Measurements from ENCODE around the gene SDC4. TPM values are rescaled to one million over a fixed set of nuclear protein-coding genes. Genes with fewer than 3 reads are reported as not detected.

Gene SDC4
- total and polyA plus RNA-seq, 9 of the 15 experiments (the other 6 are each of a cell fraction or from before 2014, with no cell fraction given), result 2.1 to 10.7 (median 6.3) TPM

DNA sequence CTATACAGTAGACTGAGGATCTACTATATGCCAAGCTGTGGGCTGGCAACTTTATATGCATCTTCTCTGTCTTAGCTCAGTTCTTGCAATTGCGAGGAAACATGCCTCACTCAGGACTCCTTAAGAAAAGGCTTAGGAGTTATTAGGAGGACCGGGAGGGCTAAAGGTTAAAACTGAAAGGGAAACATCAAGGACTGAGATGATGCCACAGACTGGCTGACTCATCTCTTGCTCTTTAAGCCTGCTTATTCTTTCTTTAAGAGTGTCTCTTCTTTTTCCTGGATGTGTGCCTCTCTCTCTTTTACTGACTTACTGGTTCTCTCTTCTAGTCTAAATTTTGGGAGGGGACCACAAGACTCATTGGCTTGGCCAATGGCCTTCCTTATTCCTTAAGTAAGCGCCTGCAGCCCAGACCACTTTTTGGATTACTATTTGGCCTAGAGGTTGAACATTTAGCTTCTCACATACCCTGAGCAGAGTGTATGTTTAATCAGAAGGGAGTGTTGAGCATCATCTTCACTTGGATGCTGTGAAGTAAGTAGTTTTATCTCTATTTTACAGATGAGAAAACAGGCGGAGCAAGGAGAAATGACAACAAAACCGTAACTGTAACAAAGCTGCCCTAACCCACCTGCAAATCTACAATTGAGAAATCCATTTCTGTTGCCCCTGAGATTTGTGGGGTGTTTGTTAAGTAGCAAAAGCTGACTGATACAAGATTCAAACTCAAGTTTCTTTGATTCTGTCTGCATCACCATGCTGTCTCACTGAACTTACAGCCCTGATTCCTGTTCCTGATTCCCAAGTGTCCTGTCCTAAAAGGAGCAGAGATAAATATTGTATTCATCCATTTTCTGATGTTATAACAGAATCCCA is 7.2 kb upstream of the SDC4 start:
- Histone ChIP-seq H3K9me1 (ENCODE audit: control insufficient read depth, insufficient read depth, low read length) (no peaks in the 10 kb centered on the region), H3K9ac (ENCODE audit: insufficient read depth in 1 of 2, low read depth in 2 of 2, low read length in 2 of 2) (no peak overlapping the region), H3K4me3 (no peak overlapping the region), H3K27me3 (ENCODE audit: control insufficient read depth in 2 of 2, insufficient read depth in 2 of 2, low read length in 2 of 2) (no peaks in the 10 kb centered on the region), H4K20me1 (replicated peaks; ENCODE audit: control insufficient read depth, insufficient read depth, low read length) (no peaks in the 10 kb centered on the region), H3K79me2 (ENCODE audit: control insufficient read depth, insufficient read depth, low read length) (no peaks in the 10 kb centered on the region), H3K4me2 (ENCODE audit: insufficient read depth, low read length) (no peak overlapping the region), H3K27ac (ENCODE audit: extremely low read depth, low read depth, low read length) (no peak overlapping the region), H3K9me3 (replicated peaks; ENCODE audit: control insufficient read depth, insufficient read depth, low read depth, low read length) (no peaks in the 10 kb centered on the region), H2AFZ (ENCODE audit: low read depth, low read length) (peak overlapping the region; percentile 20; the same call in 1 of the 2 replicates), H3K4me1 (replicated peaks in 1 of 2; ENCODE audit: control insufficient read depth in 2 of 2, insufficient read depth in 2 of 2, low read length in 2 of 2) (peaks cover 0 to 20% of the 10 kb centered on the region in 2 experiments; a peak in 4 of 5 replicates), H3K36me3 (ENCODE audit: control insufficient read depth, insufficient read depth, low read length) (no peaks in the 10 kb centered on the region)
- no TSS peak for BruUV-seq (replicated peaks)
- TF ChIP-seq JUN (IDR thresholded peaks at IDR 0.05; ENCODE audit: borderline replicate concordance, low read depth, low read length) (peak; percentile 67; the same call in 1 of the 2 replicates), JUN (CRISPR knock-in tag; IDR thresholded peaks at IDR 0.05; ENCODE audit: borderline replicate concordance) (no peak), JUND (IDR thresholded peaks at IDR 0.05; ENCODE audit: borderline replicate concordance, low read depth, low read length) (peak; percentile 46; the same call in 1 of the 2 replicates), JUND (tag; IDR thresholded peaks at IDR 0.05; ENCODE audit: borderline replicate concordance, low read depth, low read length) (peak; percentile 59; the same call in 2 of the 3 replicates), ZNF384 (IDR thresholded peaks at IDR 0.05; ENCODE audit: low read depth, low read length) (no peak), NR2C2 (CRISPR knock-in tag; IDR thresholded peaks at IDR 0.05) (no peak), NR2C2 (tag; IDR thresholded peaks at IDR 0.05) (peak; percentile 34; the same call in 1 of the 2 replicates), KDM5B (IDR thresholded peaks at IDR 0.05; ENCODE audit: insufficient replicate concordance, low read depth, low read length) (no peak), ZNF436 (CRISPR knock-in tag; IDR thresholded peaks at IDR 0.05) (no peak), FOSL1 (tag; conservative IDR thresholded peaks at IDR 0.05) (peak; percentile 68)
- TF ChIP-seq, protein P1, sequence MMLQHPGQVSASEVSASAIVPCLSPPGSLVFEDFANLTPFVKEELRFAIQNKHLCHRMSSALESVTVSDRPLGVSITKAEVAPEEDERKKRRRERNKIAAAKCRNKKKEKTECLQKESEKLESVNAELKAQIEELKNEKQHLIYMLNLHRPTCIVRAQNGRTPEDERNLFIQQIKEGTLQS (IDR thresholded peaks at IDR 0.05), result peak; percentile 72; the same call in 1 of the 2 replicates
- TF ChIP-seq, protein P1 (CRISPR knock-in tag; conservative IDR thresholded peaks at IDR 0.05), result no peak
- in situ Hi-C loops (cut with MboI), result no loop called here
- POLR2A ChIA-PET, result interaction anchor here (1.1 to 1.4 kb wide), 2 partner anchors 11 to 14 kb away, joined by 3 read pairs; no protein-coding TSS in a partner anchor
- CTCF ChIA-PET (ENCODE audit: low intra/inter-chr PET ratio), result no interaction called here
- ATAC-seq (no peak), FAIRE-seq (peak; percentile 44), DNase-seq (ENCODE audit: extremely low read depth in 1 of 4, low spot score in 3 of 4) (no peak)
- intact Hi-C loops (cut with micrococcal nuclease), result no loop called here
- 24% methylated on average over 4 of the region's 5 CpGs for WGBS (ENCODE audit: insufficient coverage, low coverage, missing lambda C conversion rate)

Measured in K562 (cell line).